Peyer's patch (tissue), 4 donors: ENCODE data around the gene POTEI. TPM values are rescaled to one million over a fixed set of nuclear protein-coding genes. Genes with fewer than 3 reads are reported as not detected.
"Not testable (repeated sequence)": the region's sequence is repeated elsewhere in the genome, so short reads cannot be mapped to it uniquely, and the experiment has no call there.

ENCODE experiments used
- DNase-seq, 3 donors: peaks; one replicate each; pipeline ENCODE4 v3.0.0-alpha.2; 2017 to 2019
- H3K27ac ChIP-seq, 4 donors: fragments of 200-600 bp; sonication (generic); one replicate each; pipeline ENCODE4 v1.5.1; 2016 to 2019
- H3K27me3 ChIP-seq, 2 donors: fragments of 200-600 bp; sonication (generic); one replicate each; pipeline ENCODE4 v1.5.1; 2019
- H3K36me3 ChIP-seq, 3 donors: fragments of 200-600 bp; sonication (generic); one replicate each; pipeline ENCODE4 v1.5.1; 2016 to 2019
- H3K4me1 ChIP-seq, 4 donors: fragments of 200-600 bp; sonication (generic); one replicate each; pipeline ENCODE4 v1.5.1; 2016 to 2019
- H3K4me3 ChIP-seq, 4 donors: fragments of 200-600 bp; sonication (generic); 1 replicate in 3 of 4; 2 replicates in 1 of 4; pipeline ENCODE4 v1.5.1; 2016 to 2019; ENCODE audit warnings: mild to moderate bottlenecking in 1 of 4
- H3K9me3 ChIP-seq, 4 donors: fragments of 200-600 bp; sonication (generic); one replicate each; pipeline ENCODE4 v1.5.1; 2016 to 2019; ENCODE audit warnings: mild to moderate bottlenecking in 1 of 4
- total RNA-seq, 4 donors: library from RNA; depleted of rRNA; stranded (reverse); fragments of >200 nt; gene quantifications; one replicate each; pipeline ENCODE4 v1.1.0, GENCODE V29; 2016

The POTEI gene
- total RNA-seq, result under 1 TPM in 1 of 4 donors, not detected in 3; 0.53 TPM

DNA sequence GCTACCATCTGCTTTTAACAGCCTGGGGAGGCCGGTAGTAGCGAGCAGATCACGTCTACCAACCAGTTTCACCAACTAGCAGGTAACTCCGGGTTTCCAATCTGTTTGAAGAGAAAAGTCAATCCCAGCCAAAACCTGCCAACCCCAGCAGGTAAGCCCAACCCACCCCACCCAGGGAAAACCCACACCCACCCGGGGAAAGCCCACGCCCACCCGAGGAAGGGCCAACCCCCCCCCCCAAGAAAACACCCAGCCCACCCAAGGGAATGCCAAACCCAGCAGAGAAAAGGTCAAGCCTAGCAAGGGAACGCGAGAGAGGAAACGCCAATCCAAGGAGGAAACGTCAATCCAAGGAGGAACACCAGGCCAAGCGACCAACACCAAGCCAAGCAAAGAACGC lies at the start of gene POTEI:
Gene POTEI (minus strand): TSS at position 101 of the 400 bp plus-strand sequence. CDS start 93 bp downstream, at position 8.
- H3K27me3 ChIP-seq, H3K4me1 ChIP-seq, H3K27ac ChIP-seq, H3K9me3 ChIP-seq, H3K4me3 ChIP-seq, H3K36me3 ChIP-seq, DNase-seq: not testable (repeated sequence)

DNA sequence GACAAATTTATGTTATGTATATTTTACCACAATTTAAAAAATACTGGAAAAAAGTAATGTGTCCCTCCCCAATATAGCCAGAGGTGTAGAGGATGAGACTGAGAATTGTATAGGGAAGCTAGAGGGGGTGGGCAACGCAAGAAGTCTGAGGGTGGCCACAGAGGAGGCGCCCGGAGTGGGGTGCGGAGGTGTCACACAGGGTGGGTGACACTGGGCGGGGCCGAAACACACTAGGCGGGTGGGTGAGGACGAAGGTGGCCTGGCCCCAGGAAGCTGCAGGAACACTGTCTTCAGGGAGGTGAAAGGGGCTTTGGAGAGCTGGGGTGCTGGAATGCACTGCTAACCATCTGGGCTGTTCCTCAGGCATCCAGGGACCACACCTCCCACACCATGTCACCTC lies 47.3 kb upstream of the POTEI start:
- not testable (repeated sequence) for DNase-seq, H3K36me3 ChIP-seq, H3K4me1 ChIP-seq

DNA sequence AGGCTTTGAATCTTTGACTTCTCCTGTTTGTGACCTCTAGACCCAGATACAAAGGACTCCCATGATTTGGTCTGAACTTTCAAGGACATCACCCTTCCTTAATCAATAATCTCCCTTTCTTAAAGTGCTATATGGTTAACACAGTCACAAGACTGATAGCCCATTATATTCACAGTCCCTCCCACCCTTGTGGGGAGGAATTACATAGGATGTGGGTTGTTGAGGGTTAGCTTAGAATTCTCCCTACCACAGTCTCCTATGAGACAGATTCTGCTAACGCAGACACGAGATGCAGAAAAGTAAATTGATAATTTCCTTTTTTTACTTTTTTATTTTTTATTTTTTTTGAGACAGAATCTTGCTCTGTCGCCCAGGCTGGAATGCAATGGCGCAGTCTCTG lies 45.0 kb upstream of the POTEI start:
- not testable (repeated sequence) for H3K27me3 ChIP-seq, H3K27ac ChIP-seq, DNase-seq, H3K4me3 ChIP-seq, H3K36me3 ChIP-seq, H3K9me3 ChIP-seq, H3K4me1 ChIP-seq

More for the DNA sequence above, 47.3 kb upstream of the POTEI start:
- H3K27ac ChIP-seq, H3K9me3 ChIP-seq, H3K4me3 ChIP-seq, H3K27me3 ChIP-seq: not testable (repeated sequence)

DNA sequence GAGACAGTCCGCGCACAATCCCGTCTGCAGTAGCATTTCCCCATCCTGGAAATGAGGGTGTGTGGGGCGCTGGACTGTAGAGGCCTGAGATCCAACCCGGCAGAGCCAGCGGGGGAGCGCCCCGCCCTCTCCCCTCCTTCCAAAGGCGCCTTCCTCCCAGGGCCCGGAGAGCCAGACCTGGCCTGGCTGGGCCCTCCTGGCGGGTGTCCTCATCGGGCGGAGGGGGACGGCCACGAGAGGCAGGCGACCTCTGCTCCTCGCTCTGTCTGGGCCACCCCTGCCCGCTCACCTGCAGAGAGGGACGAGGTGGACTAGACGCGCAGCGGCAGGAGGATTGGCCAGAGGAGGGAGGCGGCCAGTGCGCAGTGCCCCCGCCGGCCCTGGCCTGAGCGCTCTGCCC lies 40.3 kb upstream of the POTEI start:
- not testable (repeated sequence) for DNase-seq, H3K4me3 ChIP-seq, H3K4me1 ChIP-seq, H3K36me3 ChIP-seq, H3K9me3 ChIP-seq, H3K27me3 ChIP-seq, H3K27ac ChIP-seq

DNA sequence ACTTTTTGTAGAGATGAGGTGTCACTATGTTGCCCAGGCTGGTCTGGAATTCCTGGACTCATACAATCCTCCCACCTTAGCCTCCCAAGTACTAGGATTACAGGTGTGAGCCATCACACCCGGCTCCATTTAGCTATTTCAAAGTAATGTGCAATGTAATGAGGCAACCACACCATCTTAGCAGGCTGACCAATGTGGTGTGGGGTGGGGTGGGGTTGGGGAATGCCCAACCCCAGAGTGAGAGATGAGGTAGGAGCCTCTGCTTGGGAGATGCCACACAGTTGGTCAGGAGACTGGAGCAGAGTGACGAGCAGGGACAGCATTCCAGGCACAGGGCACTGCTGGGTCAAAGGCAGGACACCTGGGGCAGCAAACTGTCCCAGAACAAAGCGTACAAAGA lies 39.3 kb upstream of the POTEI start:
- not testable (repeated sequence) for H3K27ac ChIP-seq, H3K9me3 ChIP-seq, DNase-seq, H3K4me3 ChIP-seq, H3K36me3 ChIP-seq, H3K4me1 ChIP-seq, H3K27me3 ChIP-seq

DNA sequence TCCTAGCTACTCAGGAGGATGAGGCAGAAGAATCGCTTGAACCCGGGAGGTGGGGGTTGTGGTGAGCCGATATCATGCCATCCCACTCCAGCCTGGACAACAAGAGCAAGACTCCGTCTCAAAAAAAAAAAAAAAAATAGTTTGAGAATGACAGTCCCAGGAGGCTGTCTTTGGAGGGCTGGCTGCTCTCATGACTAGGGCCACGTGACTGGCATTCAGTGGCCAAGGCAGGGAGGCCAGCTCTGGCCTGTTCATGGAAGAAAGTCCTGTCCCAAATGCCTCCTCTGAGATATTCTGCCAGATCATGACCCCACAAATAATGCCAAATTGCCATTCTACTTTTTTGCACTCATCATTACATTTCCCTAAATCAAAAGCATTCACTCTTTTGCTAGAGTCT lies 35.9 kb upstream of the POTEI start:
- H3K4me3 ChIP-seq, H3K27me3 ChIP-seq, H3K27ac ChIP-seq, DNase-seq, H3K36me3 ChIP-seq, H3K9me3 ChIP-seq, H3K4me1 ChIP-seq: not testable (repeated sequence)

DNA sequence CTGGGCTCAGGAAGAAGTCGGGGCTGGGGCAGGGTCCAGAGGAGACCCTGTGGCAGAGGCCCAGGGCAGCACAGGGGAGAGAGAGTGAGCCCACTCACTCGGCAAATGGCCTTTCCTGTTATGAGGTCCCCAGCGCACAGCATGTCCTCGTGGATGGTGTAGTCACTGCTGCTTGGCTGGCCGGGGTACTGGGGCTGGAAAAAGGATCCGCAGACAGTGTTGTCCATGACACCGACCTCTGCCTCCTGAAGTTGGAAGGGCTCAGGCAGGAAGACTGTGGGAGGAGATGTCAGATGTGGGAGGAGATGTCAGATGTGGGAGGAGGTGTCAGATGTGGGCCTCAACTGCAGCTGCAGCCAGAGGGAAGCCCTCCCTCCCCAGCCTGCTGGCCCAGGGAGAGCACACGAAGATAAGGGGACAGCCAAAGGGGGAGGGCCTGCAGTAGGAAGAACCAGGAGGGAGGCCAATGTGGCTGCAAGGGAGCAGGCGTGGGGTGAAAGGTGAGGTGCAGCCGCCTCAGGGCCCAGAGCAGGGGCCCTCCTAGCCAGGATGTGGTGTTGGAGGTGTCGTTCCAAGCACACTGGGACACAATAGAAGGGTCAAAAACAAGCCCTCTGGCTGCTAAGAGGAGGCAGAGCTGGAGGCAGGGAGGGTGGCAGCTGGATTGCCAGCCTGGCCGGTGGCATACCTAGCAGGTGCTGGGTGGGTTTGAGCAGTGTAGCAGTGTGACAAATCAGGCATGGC lies 34.8 kb upstream of the POTEI start:
- not testable (repeated sequence) for H3K4me3 ChIP-seq, H3K27me3 ChIP-seq, DNase-seq, H3K27ac ChIP-seq, H3K36me3 ChIP-seq, H3K9me3 ChIP-seq, H3K4me1 ChIP-seq

DNA sequence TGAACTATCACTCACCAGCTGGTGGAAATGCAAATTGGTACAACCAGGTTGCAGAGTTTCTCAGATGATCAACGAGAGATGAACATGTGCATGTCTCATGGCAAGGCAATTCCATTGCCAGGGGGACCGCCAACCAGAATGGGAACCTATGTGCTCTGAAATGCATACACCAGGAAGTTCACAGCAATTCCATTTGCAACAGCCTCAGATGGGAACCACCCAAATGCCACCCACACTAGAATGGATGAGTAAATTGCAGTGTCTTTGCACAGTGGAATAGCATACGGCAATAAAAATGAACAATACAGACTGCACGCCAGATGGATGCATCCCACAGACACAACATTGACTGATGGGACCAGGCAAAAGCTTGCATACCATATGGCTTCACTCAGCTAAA lies 33.7 kb upstream of the POTEI start:
- not testable (repeated sequence) for H3K27ac ChIP-seq, H3K36me3 ChIP-seq, H3K27me3 ChIP-seq, DNase-seq, H3K4me1 ChIP-seq, H3K4me3 ChIP-seq, H3K9me3 ChIP-seq

DNA sequence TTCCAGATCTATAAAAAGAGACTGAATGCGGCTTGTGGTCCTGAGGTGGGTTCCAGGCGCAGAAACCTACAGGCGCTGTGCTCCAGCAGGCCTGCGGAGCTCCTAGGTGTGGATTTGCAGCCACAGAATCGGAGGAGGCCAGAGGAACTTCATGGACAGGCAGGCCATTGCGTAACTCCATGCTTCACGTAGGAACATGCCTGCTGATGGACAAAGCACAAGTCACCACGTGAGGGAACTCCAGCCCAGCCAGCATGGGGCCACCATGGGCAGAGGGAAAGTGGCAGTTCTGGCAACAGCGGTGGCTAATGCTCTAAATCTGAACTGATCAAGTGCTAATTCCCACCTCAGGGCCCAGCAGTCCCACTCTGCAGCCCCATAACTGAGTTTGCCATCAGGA lies 29.1 kb upstream of the POTEI start:
- not testable (repeated sequence) for H3K36me3 ChIP-seq, H3K4me1 ChIP-seq, H3K9me3 ChIP-seq, H3K27me3 ChIP-seq, DNase-seq, H3K27ac ChIP-seq, H3K4me3 ChIP-seq

DNA sequence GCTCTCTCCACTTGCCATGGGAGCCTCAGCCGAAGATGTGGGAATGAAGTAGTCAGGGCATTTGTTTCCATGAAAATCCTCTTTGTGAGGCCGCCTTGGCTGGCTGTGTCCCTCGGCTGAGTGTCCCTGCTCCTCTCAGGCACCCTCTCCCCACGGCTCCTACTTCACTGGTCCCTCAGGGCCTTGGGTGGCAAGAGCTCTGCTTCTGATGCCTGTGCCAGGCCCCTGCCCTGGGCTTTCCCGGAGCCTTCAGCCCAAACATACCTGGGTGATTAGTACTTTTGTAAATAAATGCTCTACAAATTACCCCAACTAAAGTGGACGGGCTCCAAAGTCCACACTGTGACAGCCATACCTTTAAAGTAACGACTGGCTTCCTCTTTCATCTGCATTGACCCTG lies 27.5 kb upstream of the POTEI start:
- not testable (repeated sequence) for H3K4me1 ChIP-seq, H3K9me3 ChIP-seq, H3K36me3 ChIP-seq, DNase-seq, H3K27me3 ChIP-seq, H3K27ac ChIP-seq, H3K4me3 ChIP-seq

DNA sequence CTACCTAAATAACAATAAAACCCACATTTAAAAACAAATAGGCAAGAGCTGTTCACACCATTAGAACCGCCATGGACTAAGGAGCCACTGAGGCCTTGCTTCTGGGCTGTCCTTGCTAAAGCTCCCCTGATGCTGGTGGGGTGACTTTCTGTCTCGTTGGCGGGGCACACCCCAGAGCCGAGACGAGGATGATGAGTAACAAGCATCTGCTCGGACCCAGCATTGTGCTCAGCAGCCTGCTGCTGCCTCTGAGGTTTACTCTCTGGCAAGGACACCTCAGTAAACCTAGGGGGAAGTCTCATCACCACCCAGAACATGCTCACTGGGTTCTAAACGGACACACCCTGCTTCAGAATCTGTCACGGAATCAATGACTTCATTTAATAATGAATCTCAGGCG lies 22.5 kb upstream of the POTEI start:
- H3K27ac ChIP-seq, H3K4me1 ChIP-seq, DNase-seq, H3K27me3 ChIP-seq, H3K36me3 ChIP-seq, H3K4me3 ChIP-seq, H3K9me3 ChIP-seq: not testable (repeated sequence)

DNA sequence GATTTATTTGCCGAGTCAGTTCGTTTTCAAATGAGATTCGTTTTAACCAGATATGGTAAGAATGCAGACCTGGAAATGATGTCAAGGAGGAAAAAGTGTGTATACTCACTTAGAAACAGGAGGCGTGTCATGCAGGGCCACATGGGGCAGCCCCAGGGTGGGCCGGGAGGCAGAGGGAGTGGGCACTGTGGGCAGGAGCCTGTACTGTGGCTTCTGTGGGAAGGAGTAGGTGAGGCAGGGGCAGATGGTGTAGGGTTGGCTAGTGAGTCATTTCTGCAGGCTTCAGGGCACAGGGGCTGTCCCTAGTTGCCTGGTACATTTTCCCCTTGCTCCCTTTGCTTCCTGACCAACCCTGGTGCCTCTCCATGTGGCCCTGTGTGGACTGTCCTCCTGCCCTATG lies 22.1 kb upstream of the POTEI start:
- not testable (repeated sequence) for H3K36me3 ChIP-seq, H3K4me1 ChIP-seq, H3K4me3 ChIP-seq, H3K9me3 ChIP-seq, H3K27ac ChIP-seq, DNase-seq, H3K27me3 ChIP-seq

DNA sequence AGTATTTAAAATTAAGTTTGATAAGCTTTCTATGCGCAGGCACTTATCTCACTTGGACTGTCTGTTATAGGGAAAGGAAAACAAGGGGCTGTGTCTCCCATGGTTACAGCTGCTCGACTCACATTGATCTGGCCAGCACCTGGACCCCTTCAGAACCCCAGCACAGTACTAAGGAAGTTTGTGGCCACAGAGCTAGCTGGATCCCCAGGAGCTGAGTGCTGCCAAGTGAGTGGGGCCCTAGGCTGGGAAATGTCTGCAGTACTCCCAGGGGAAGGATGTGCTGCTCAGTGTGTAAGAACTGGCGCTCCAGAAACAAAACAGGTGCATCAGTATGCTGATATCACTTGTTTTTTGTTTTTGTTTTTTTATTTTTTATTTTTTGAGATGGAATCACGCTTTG lies 21.1 kb upstream of the POTEI start:
- H3K27me3 ChIP-seq, H3K27ac ChIP-seq, DNase-seq, H3K36me3 ChIP-seq, H3K4me1 ChIP-seq, H3K9me3 ChIP-seq, H3K4me3 ChIP-seq: not testable (repeated sequence)

DNA sequence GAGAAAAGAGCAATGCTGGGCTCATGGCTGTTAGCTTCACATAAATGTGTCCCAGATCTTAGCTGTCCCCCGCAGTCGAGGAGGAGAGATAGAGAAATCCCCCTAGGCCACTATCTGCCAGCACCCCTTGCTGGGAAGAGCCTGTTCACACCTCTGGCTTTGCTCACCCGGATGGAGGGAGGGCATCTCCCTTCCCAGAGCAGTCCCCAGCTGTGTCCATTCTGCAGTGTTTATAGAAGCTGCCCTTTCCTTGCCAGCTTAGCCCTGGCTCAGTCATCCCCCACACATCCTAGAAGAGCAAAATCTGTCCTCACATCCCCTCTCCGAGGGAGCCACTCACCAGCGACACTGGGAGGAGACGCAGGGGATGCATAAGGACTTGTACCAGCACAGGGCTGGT lies 20.4 kb upstream of the POTEI start:
- H3K9me3 ChIP-seq, H3K36me3 ChIP-seq, H3K27me3 ChIP-seq, H3K4me1 ChIP-seq, H3K4me3 ChIP-seq, H3K27ac ChIP-seq, DNase-seq: not testable (repeated sequence)

DNA sequence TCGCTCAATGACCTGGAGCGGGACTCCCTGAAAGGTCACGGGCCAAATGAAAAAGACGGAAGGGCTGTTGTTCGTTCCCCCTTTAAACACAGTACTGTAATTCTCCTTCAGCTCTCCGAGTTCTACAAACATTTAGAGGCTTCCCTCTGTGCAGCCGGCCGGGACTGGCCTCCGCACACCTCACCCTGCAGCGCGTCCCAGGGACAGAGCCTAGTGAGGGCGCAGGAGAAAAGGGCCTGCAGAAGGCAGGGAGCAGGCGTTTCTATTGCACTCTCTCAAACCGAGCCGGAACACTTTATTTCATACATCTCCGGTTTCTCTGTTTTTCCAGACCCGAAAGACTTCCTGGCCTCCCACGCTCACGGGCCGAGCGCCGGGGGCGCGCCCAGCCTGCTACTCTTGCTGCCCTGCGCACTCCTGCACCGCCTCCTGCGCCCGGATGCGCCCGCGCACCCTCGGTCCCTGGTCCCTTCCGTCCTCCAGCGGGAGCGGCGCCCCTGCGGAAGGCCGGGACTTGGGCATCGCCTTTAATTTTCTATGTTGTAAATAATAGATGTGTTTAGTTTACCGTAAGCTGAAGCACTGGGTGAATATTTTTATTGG lies 18.3 kb upstream of the POTEI start:
- H3K27me3 ChIP-seq, H3K9me3 ChIP-seq, DNase-seq, H3K36me3 ChIP-seq, H3K4me3 ChIP-seq, H3K4me1 ChIP-seq, H3K27ac ChIP-seq: not testable (repeated sequence)

DNA sequence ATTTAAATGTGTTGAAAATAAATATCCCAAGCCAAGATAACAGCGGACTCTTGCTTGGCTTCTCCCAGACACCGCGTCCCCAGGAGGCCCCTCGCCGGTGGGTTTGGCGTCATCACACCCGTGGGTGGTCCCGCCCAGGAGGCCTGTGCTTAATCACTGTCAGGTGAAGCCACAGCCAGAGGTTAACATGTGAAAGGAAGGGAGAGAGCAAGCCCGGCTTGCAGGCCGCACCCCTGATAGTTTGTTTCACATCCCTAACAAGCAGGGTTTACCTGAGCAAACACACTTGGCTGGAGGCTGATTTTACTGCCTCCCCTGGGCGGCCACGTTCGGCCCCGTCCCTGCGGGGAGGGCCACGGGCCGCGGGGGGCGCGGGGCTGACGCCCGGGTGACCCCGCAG lies 13.3 kb upstream of the POTEI start:
- not testable (repeated sequence) for DNase-seq, H3K4me3 ChIP-seq, H3K4me1 ChIP-seq, H3K36me3 ChIP-seq, H3K27me3 ChIP-seq, H3K9me3 ChIP-seq, H3K27ac ChIP-seq
